ENCODE data around the gene STXBP5.
"Not testable (repeated sequence)": the region's sequence is repeated elsewhere in the genome, so short reads cannot be mapped to it uniquely, and the experiment has no call there.

Gene STXBP5

GRCh38 chr6:147245693-147246092 is 41.5 kb downstream of the STXBP5 start:
- ChIA-PET CTCF (interaction anchor here (1.2 kb wide), 1 partner anchor 12 kb away, joined by 4 read pairs; no protein-coding TSS in a partner anchor), POLR2A (no interaction called here)
- DNase-seq (ENCODE audit: extremely low spot score) = no peak

GRCh38 chr6:147246853-147247635 is 42.8 kb downstream of the STXBP5 start:
- DNase-seq (ENCODE audit: extremely low spot score) = no peak
- CTCF ChIA-PET = interaction anchor here (0.7 kb wide), 1 partner anchor 35 kb away, joined by 3 read pairs; no protein-coding TSS in a partner anchor
- POLR2A ChIA-PET = no interaction called here
- no peak for TF ChIP-seq CTCF (IDR thresholded peaks at IDR 0.05; ENCODE audit: control extremely low read depth, extremely low read depth, low read depth, missing control alignments)

More at GRCh38 chr6:147245693-147246092, 41.5 kb downstream of the STXBP5 start:
- no peak for TF ChIP-seq CTCF (IDR thresholded peaks at IDR 0.05; ENCODE audit: control extremely low read depth, extremely low read depth, low read depth, missing control alignments)

- DNase-seq (ENCODE audit: extremely low spot score) = no peak
- ChIA-PET CTCF (interaction anchor here (1.0 to 1.4 kb wide), 2 partner anchors 10 to 13 kb away, joined by 4 to 5 read pairs; no protein-coding TSS in a partner anchor), POLR2A (no interaction called here)
- TF ChIP-seq CTCF (IDR thresholded peaks at IDR 0.05; ENCODE audit: control extremely low read depth, extremely low read depth, low read depth, missing control alignments) = no peak
These were observed 44.6 kb downstream of the STXBP5 start for GRCh38 chr6:147248859-147249258.

GRCh38 chr6:147251072-147251471 is 46.9 kb downstream of the STXBP5 start:
- DNase-seq (ENCODE audit: extremely low spot score) = no peak
- ChIA-PET POLR2A (no interaction called here), CTCF (no interaction called here)
- no peak for TF ChIP-seq CTCF (IDR thresholded peaks at IDR 0.05; ENCODE audit: control extremely low read depth, extremely low read depth, low read depth, missing control alignments)

GRCh38 chr6:147254929-147255473 is 50.8 kb downstream of the STXBP5 start:
- CTCF ChIA-PET = interaction anchor here (1.6 kb wide), 1 partner anchor 20 kb away, joined by 5 read pairs; no protein-coding TSS in a partner anchor
- DNase-seq (ENCODE audit: extremely low spot score); POLR2A ChIA-PET: not testable (repeated sequence)

- CTCF ChIA-PET = interaction anchor here (1.1 to 1.6 kb wide), 3 partner anchors 8 to 21 kb away, joined by 4 to 5 read pairs (median 4); no protein-coding TSS in a partner anchor
- POLR2A ChIA-PET = no interaction called here
- no peak for DNase-seq (ENCODE audit: extremely low spot score)
- TF ChIP-seq CTCF (IDR thresholded peaks at IDR 0.05; ENCODE audit: control extremely low read depth, extremely low read depth, low read depth, missing control alignments) = no peak
These were observed 51.9 kb downstream of the STXBP5 start for GRCh38 chr6:147255948-147256674.
